ENCODE results near the gene EMSY. TPM values are rescaled to one million over a fixed set of nuclear protein-coding genes. Genes with fewer than 3 reads are reported as not detected.
A peak's percentile ranks its signal among the peaks of the same experiment; 100 is the strongest.
"Not testable (repeated sequence)": the region's sequence is repeated elsewhere in the genome, so short reads cannot be mapped to it uniquely, and the experiment has no call there.

The EMSY gene
- total and polyA plus RNA-seq, 7 experiments from 2014 or later = 25.9 to 49.0 (median 35.7) TPM

GRCh38 chr11:76592961-76593360 is 148.1 kb downstream of the EMSY start:
- H3K4me3 Mint-ChIP-seq = peak overlapping the region in 1 of 10 donors; percentile 45
- Histone ChIP-seq H3K9me3 (ENCODE audit: control insufficient read depth in 2 of 3, low read length in 3 of 3) (no peaks in the 10 kb centered on the region), H3K4me3 (ENCODE audit: low read length) (no peak overlapping the region), H3K27me3 (ENCODE audit: control insufficient read depth in 2 of 2, insufficient read depth in 2 of 2, low read length in 2 of 2) (no peaks in the 10 kb centered on the region), H3K4me1 (ENCODE audit: control insufficient read depth in 2 of 2, insufficient read depth in 2 of 2, low read length in 2 of 2) (no peaks in the 10 kb centered on the region), H3K27ac (ENCODE audit: low read depth, low read length) (no peak overlapping the region), H3K36me3 (ENCODE audit: control insufficient read depth in 2 of 3, insufficient read depth in 3 of 3, low read length in 3 of 3) (no peaks in the 10 kb centered on the region)
- H3K27ac Mint-ChIP-seq = peak overlapping the region in 1 of 9 donors; percentile 68
- ATAC-seq = no peak
- intact Hi-C loops (cut with micrococcal nuclease) = no loop called here
- H3K36me3 Mint-ChIP-seq = peaks cover 0 to 20% (median 0%) of the 10 kb centered on the region in 5 donors
- peaks cover 0 to 9% (median 0%) of the 10 kb centered on the region in 11 donors for H3K9me3 Mint-ChIP-seq
- peaks cover 0 to 80% (median 0%) of the 10 kb centered on the region in 7 donors for H3K4me1 Mint-ChIP-seq
- POLR2A ChIA-PET = interaction anchor here (0.8 kb wide), 1 partner anchor 12 kb away, joined by 3 read pairs; no protein-coding TSS in a partner anchor
- CTCF ChIA-PET = no interaction called here
- peaks cover 0 to 21% (median 0%) of the 10 kb centered on the region in 5 donors for H3K27me3 Mint-ChIP-seq
- peak in 1 of 9 donors; percentile 17 for DNase-seq

GRCh38 chr11:76595091-76595490 is 150.3 kb downstream of the EMSY start:
- CTCF ChIA-PET; H3K27ac ChIP-seq (ENCODE audit: low read depth, low read length); H3K9me3 Mint-ChIP-seq; H3K4me3 Mint-ChIP-seq; H3K9me3 ChIP-seq (ENCODE audit: control insufficient read depth in 2 of 3, low read length in 3 of 3); H3K4me1 ChIP-seq (ENCODE audit: control insufficient read depth in 2 of 2, insufficient read depth in 2 of 2, low read length in 2 of 2); H3K36me3 ChIP-seq (ENCODE audit: control insufficient read depth in 2 of 3, insufficient read depth in 3 of 3, low read length in 3 of 3); H3K27ac Mint-ChIP-seq; H3K4me3 ChIP-seq (ENCODE audit: low read length); ATAC-seq; POLR2A ChIA-PET; H3K27me3 ChIP-seq (ENCODE audit: control insufficient read depth in 2 of 2, insufficient read depth in 2 of 2, low read length in 2 of 2): not testable (repeated sequence)
- intact Hi-C loops (cut with micrococcal nuclease) = loop anchor here in 1 of 2 donors (5.0 kb wide), 1 partner anchor 77 kb away; the partner anchor contains the start of gene LRRC32
- Mint-ChIP-seq H3K36me3 (peaks cover 0 to 12% (median 0%) of the 10 kb centered on the region in 5 donors), H3K4me1 (peaks cover 0 to 65% (median 0%) of the 10 kb centered on the region in 7 donors), H3K27me3 (peaks cover 0 to 12% (median 0%) of the 10 kb centered on the region in 5 donors)
- peak in 1 of 9 donors; percentile 3 for DNase-seq

GRCh38 chr11:76596652-76597051 is 151.8 kb downstream of the EMSY start:
- H3K27me3 ChIP-seq (ENCODE audit: control insufficient read depth in 2 of 2, insufficient read depth in 2 of 2, low read length in 2 of 2) = no peaks in the 10 kb centered on the region
- intact Hi-C loops (cut with micrococcal nuclease) = loop anchor here in 1 of 2 donors (5.0 kb wide), 1 partner anchor 76 kb away; the partner anchor contains the start of gene LRRC32
- Mint-ChIP-seq H3K4me1 (peaks cover 0 to 50% (median 0%) of the 10 kb centered on the region in 7 donors), H3K9me3 (peaks cover 0 to 9% (median 0%) of the 10 kb centered on the region in 11 donors), H3K4me3 (no peak overlapping the region), H3K27ac (no peak overlapping the region), H3K27me3 (peaks cover 0 to 12% (median 0%) of the 10 kb centered on the region in 5 donors), H3K36me3 (peaks cover 0 to 12% (median 0%) of the 10 kb centered on the region in 5 donors)
- no peak for DNase-seq
- H3K4me3 ChIP-seq (ENCODE audit: low read length) = no peak overlapping the region
- H3K9me3 ChIP-seq (ENCODE audit: control insufficient read depth in 2 of 3, low read length in 3 of 3) = no peaks in the 10 kb centered on the region
- no peak for ATAC-seq
- ChIA-PET CTCF (no interaction called here), POLR2A (no interaction called here)
- no peaks in the 10 kb centered on the region for H3K4me1 ChIP-seq (ENCODE audit: control insufficient read depth in 2 of 2, insufficient read depth in 2 of 2, low read length in 2 of 2)
- H3K36me3 ChIP-seq (ENCODE audit: control insufficient read depth in 2 of 3, insufficient read depth in 3 of 3, low read length in 3 of 3) = no peaks in the 10 kb centered on the region
- no peak overlapping the region for H3K27ac ChIP-seq (ENCODE audit: low read depth, low read length)

GRCh38 chr11:76597533-76598425 is 153.0 kb downstream of the EMSY start:
- no peak overlapping the region for H3K4me3 Mint-ChIP-seq
- Histone ChIP-seq H3K36me3 (ENCODE audit: control insufficient read depth in 2 of 3, insufficient read depth in 3 of 3, low read length in 3 of 3) (no peaks in the 10 kb centered on the region), H3K4me1 (ENCODE audit: control insufficient read depth in 2 of 2, insufficient read depth in 2 of 2, low read length in 2 of 2) (no peaks in the 10 kb centered on the region), H3K9me3 (ENCODE audit: control insufficient read depth in 2 of 3, low read length in 3 of 3) (no peaks in the 10 kb centered on the region), H3K27me3 (ENCODE audit: control insufficient read depth in 2 of 2, insufficient read depth in 2 of 2, low read length in 2 of 2) (no peaks in the 10 kb centered on the region), H3K27ac (ENCODE audit: low read depth, low read length) (no peak overlapping the region), H3K4me3 (ENCODE audit: low read length) (no peak overlapping the region)
- peaks cover 0 to 12% (median 0%) of the 10 kb centered on the region in 5 donors for H3K27me3 Mint-ChIP-seq
- H3K27ac Mint-ChIP-seq = no peak overlapping the region
- H3K4me1 Mint-ChIP-seq = peaks cover 0 to 42% (median 0%) of the 10 kb centered on the region in 7 donors
- intact Hi-C loops (cut with micrococcal nuclease) = loop anchor here in 1 of 2 donors (5.0 kb wide), 1 partner anchor 75 kb away; the partner anchor contains the start of gene LRRC32
- CTCF ChIA-PET = no interaction called here
- H3K36me3 Mint-ChIP-seq = peaks cover 0 to 12% (median 0%) of the 10 kb centered on the region in 5 donors
- peaks cover 0 to 9% (median 0%) of the 10 kb centered on the region in 11 donors for H3K9me3 Mint-ChIP-seq
- POLR2A ChIA-PET = no interaction called here
- ATAC-seq = no peak
- DNase-seq = peak in 1 of 9 donors; percentile 18

GRCh38 chr11:76598426-76598839 is 153.6 kb downstream of the EMSY start:
- peaks cover 0 to 35% (median 0%) of the 10 kb centered on the region in 7 donors for H3K4me1 Mint-ChIP-seq
- Histone ChIP-seq H3K4me1 (ENCODE audit: control insufficient read depth in 2 of 2, insufficient read depth in 2 of 2, low read length in 2 of 2) (no peaks in the 10 kb centered on the region), H3K36me3 (ENCODE audit: control insufficient read depth in 2 of 3, insufficient read depth in 3 of 3, low read length in 3 of 3) (no peaks in the 10 kb centered on the region), H3K27ac (ENCODE audit: low read depth, low read length) (no peak overlapping the region), H3K4me3 (ENCODE audit: low read length) (no peak overlapping the region), H3K27me3 (ENCODE audit: control insufficient read depth in 2 of 2, insufficient read depth in 2 of 2, low read length in 2 of 2) (no peaks in the 10 kb centered on the region), H3K9me3 (ENCODE audit: control insufficient read depth in 2 of 3, low read length in 3 of 3) (no peaks in the 10 kb centered on the region)
- H3K36me3 Mint-ChIP-seq = peaks cover 0 to 10% (median 0%) of the 10 kb centered on the region in 5 donors
- intact Hi-C loops (cut with micrococcal nuclease) = loop anchor here in 1 of 2 donors (5.0 kb wide), 1 partner anchor 74 kb away; the partner anchor contains the start of gene LRRC32
- peaks cover 0 to 10% (median 0%) of the 10 kb centered on the region in 5 donors for H3K27me3 Mint-ChIP-seq
- peak; percentile 57 for ATAC-seq
- peaks cover 0 to 9% (median 0%) of the 10 kb centered on the region in 11 donors for H3K9me3 Mint-ChIP-seq
- DNase-seq = peak in 1 of 9 donors; percentile 21
- no peak overlapping the region for H3K4me3 Mint-ChIP-seq
- no peak overlapping the region for H3K27ac Mint-ChIP-seq
- CTCF ChIA-PET = no interaction called here
- POLR2A ChIA-PET = no interaction called here

- DNase-seq (peak in 1 of 9 donors; percentile 18), ATAC-seq (no peak)
- peaks cover 0 to 7% (median 0%) of the 10 kb centered on the region in 11 donors for H3K9me3 Mint-ChIP-seq
- H3K4me3 ChIP-seq (ENCODE audit: low read length) = no peak overlapping the region
- ChIA-PET CTCF (no interaction called here), POLR2A (no interaction called here)
- no peak overlapping the region for H3K27ac ChIP-seq (ENCODE audit: low read depth, low read length)
- H3K9me3 ChIP-seq (ENCODE audit: control insufficient read depth in 2 of 3, low read length in 3 of 3) = no peaks in the 10 kb centered on the region
- H3K36me3 Mint-ChIP-seq = peaks cover 0 to 6% (median 0%) of the 10 kb centered on the region in 5 donors
- H3K4me1 ChIP-seq (ENCODE audit: control insufficient read depth in 2 of 2, insufficient read depth in 2 of 2, low read length in 2 of 2) = no peaks in the 10 kb centered on the region
- H3K27me3 Mint-ChIP-seq = peaks cover 0 to 12% (median 0%) of the 10 kb centered on the region in 5 donors
- H3K36me3 ChIP-seq (ENCODE audit: control insufficient read depth in 2 of 3, insufficient read depth in 3 of 3, low read length in 3 of 3) = no peaks in the 10 kb centered on the region
- H3K27me3 ChIP-seq (ENCODE audit: control insufficient read depth in 2 of 2, insufficient read depth in 2 of 2, low read length in 2 of 2) = no peaks in the 10 kb centered on the region
- intact Hi-C loops (cut with micrococcal nuclease) = loop anchor here in 1 of 2 donors (5.0 kb wide), 1 partner anchor 73 kb away; the partner anchor contains the start of gene LRRC32
- peaks cover 0 to 31% (median 0%) of the 10 kb centered on the region in 7 donors for H3K4me1 Mint-ChIP-seq
- no peak overlapping the region for H3K27ac Mint-ChIP-seq
- no peak overlapping the region for H3K4me3 Mint-ChIP-seq
These were observed 154.5 kb downstream of the EMSY start for GRCh38 chr11:76599041-76600013.

Data from naive thymus-derived CD4-positive, alpha-beta T cell (primary cell).